Left hindlimb (tissue), 1 donor: ENCODE measurements around the gene AFF1.
"Not testable (repeated sequence)": the region's sequence is repeated elsewhere in the genome, so short reads cannot be mapped to it uniquely, and the experiment has no call there.

Experiments
- DNase-seq: peaks from one replicate; pipeline ENCODE4 v3.0.0-alpha.2; 2018

Gene AFF1

DNA sequence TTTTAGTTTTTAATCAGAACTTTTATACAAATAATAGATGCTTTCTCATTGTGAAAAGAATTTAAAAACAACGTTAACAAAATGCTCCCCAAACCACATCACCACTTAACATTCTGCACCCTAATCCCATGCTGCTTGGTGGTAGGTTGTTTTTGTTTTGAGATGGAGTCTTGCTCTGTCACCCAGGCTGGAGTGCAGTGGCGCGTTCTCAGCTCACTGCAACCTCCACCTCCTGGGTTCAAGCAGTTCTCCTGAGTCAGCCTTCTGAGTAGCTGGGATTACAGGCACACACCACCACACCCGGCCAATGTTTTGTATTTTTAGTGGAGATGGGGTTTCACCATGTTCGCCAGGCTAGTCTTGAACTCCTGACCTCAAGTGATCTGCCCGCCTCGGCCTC, 102.4 kb downstream of the AFF1 start:
- DNase-seq, result not testable (repeated sequence)

DNA sequence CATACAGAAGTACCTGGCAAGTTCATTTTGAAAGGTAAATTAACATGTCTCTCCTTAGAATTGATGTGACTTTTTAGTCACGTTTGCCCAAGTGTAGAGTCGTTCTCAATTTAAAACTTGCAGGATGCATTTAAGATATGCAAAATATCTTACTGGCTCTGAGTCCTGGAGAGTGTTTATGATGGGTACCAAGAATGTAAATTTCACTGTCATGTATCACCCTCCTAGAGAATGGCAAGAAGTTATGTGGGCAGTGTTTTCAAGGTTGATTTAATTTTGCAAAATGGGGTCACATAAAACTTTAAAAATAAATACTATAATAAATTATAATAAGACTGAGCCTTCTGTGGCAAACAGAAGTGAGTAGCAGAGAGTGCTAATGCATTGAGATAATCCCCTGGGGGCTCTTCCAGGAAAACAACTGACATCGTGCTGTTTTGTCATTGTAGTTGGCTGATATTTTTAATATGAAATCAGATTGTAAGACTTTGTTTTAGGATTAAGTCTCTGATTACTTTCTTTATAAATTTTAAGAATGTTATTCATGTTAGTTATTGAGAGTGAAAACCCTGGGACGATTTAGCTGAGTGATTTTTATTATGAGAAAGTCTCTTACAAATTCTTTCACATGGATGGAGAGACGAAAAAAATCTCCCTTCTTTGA, 103.0 kb downstream of the AFF1 start:
- no peak for DNase-seq

DNA sequence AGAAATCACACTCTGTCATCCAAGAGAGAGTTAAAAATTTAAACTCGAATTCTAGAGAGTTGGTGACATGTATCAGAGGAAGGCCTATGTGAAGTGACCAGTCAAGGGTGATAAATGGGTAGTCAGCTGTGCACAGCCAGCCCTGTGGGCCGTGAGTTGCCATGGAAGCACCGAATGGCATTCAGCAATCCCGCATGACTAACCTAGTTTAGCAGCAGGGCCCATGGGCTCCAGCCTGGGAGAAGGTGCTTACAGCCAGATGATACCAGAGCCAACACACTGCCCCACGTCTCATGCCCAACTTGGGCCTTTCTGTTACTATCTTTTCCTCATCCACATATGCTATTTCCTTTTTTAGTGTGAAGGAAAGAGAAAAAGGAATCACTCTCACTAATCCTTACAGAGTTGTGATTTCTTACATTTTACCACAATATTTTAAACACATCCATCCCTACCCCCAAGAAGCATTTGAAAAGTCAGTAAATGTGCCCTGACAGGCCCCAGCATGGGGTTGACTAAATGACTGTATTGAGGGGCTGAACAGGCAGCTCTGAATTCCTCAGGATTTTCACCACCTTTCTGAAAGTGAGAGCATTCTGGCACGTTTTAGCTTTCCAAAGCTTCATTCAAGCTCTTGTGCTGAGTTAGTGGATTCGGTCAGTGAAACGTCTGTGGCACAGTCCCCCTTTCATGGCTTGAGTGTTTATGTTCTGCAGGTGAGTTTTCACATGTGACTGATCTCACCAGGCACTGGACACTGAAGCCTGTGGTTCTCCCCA, 104.2 kb downstream of the AFF1 start:
- no peak for DNase-seq

DNA sequence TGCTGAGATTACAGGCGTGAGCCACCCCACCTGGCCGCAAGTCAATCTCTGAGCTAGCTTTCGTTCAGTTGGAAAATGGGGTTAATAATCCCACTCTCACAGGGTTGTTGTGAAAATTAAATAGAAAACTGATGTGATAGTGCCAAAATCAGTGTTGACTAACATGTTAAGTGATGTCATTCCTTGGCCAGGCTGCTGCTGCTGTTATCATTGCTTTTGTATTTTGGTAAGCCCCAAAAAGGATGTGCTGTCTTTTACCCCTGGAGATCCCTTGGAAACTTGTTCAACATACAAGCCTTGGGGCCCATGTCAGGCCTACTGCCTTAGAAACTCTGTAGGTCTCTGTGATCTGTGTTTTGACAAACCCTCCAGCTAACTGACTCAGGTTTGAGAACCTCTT, 106.3 kb downstream of the AFF1 start:
- no peak for DNase-seq

DNA sequence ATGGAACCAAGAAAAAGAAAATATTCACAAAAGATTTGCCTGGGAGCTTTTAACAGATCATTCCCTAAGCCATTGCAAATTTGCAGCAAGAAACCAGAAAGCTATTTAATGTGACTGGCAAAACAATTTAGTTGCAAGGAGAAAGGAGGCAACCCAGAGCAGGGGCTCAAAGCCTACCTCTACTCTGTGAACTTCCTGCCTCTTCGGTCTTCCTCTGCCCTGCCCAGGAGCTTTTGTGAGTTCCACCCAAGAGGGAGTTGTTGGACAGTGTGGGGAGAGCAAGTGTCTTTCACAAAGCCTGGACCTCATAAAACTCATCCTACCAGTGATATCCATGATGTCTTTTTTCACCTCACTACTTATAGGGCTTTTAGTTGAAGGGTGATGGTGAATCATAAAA, 107.4 kb downstream of the AFF1 start:
- DNase-seq, result no peak

DNA sequence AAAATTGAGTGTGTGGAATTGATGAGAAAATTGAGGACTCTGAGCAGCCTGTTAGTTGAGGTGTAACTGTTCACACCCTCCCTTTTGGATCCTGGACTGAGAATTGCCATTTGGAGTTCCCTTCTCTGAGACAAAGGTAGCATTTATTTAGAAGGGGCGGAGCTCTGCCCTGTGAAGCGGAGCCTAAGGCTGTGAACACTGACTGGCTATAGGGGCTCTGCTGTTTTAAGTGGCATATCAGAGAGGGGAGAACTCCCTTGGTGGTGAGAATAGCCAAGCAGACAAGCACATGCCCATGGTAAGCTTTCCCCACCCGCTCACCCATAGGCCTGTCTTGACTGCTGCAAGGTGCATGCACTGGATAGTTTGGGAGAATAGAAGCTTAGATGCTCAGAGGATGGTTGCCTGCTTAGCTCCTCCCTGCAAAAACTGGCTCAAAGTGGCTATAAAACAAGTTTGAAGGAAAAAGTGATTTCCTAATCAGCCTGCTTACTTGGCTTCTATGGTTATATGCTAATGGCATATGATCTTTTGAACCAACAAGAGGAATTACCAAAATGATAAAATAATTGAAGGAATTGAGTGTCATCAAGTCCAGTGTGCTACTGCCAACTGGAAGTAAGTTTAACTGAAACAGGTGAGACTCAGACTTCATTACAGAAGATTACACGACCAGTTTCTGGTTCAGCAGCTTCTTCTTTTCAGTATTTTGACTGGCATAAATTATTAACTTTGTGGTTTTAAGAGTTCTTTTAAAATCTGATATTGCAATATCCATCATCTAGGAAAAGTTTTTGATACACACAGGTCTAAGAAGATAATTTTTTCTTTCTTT, 108.4 kb downstream of the AFF1 start:
- DNase-seq, result no peak

DNA sequence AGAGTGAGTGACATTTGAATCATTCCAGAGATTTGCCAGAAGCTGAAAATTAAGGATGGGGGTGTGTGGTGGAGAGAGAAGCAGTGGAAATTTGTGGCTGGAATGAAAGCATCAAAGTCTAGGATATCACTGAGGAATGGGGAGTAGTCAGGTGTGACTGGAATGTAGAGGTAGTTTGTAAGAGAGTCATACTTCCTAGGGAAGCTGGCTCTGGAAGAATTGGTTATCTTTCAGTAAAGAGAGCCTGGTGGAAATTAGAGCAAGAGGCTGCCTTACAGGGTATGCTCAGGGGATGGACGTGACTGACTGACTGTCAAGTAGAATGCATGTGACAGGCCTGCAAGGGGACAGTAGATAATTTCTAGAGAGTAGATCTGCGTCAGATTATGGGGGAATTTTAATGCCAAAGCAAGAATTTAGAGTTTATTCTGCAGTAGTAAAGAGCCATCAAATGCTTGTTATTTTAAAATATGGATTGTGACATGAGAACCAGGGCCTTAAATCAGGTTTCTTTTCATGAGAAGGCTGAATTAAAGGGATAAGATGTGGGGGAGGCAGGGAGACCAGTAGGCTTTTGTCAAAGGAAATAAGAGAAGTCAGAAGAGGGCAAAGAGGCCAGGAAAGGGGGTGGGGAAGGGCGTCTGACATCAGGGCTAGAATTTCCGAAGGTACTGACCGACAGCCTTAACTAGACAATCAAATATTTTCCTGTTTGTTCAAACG, 109.9 kb downstream of the AFF1 start:
- no peak for DNase-seq

DNA sequence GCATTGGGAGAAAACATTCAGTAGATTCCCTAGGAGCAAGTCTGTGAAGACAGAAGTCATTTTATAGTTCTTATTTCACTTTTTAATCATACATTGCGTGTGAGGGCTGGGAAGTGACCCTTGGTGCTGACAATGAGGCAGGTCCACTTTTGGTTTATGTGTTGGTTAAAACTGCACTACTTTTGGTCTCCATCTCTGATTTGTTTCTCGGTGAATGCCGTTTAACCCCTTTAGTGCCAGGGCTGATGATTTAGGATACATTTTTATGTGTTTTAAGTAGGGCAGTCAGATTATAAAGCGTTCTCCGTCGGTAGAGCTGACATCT, 110.4 kb downstream of the AFF1 start:
- no peak for DNase-seq

DNA sequence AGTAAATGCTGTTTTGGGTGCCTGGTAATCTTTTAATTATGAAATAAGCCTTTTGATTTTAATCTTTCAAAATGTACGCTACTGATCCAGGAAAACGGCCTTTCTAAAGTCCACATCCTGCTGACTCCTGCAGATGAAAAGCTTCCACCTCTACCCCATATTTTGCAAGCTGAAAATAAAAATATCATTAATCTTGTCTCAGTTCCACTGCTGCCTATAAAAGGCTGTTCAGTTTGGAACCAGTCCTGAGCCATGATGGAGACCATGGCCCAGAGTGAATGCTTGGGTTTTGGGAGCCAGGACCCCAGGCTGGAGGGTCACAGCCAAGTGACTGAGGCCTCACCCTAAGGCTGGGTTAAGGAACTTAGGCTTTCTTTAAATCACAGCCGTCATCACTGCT, 110.8 kb downstream of the AFF1 start:
- DNase-seq, result no peak

DNA sequence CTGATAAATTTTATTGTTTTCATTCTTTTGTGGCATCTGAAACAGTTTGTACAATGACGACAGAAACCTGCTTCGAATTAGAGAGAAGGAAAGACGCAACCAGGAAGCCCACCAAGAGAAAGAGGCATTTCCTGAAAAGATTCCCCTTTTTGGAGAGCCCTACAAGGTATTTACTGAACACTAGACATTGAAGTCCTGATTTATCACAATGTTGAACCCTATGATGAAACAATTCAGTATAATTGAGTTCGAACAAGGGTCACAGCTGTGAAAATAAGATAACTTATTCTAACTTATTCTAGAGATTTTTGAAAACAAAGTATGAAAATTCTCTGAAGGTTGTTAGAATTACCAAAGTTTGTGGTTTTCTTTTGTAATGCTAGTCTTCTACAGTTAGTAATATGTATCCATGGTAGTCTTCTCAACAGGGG, 111.3 kb downstream of the AFF1 start:
- no peak for DNase-seq

DNA sequence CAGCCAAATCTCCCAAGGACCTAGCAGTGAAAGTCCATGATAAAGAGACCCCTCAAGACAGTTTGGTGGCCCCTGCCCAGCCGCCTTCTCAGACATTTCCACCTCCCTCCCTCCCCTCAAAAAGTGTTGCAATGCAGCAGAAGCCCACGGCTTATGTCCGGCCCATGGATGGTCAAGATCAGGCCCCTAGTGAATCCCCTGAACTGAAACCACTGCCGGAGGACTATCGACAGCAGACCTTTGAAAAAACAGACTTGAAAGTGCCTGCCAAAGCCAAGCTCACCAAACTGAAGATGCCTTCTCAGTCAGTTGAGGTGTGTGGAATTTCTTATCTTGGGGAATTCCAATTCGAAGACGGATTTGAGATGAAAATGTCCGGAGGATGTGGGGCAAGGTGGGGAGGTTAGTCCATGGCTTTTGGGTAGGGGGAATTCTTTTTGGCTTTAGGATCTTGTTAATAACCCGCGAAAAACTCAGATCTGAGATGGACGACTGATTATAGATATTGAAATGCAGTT, 112.5 kb downstream of the AFF1 start:
- DNase-seq, result no peak

DNA sequence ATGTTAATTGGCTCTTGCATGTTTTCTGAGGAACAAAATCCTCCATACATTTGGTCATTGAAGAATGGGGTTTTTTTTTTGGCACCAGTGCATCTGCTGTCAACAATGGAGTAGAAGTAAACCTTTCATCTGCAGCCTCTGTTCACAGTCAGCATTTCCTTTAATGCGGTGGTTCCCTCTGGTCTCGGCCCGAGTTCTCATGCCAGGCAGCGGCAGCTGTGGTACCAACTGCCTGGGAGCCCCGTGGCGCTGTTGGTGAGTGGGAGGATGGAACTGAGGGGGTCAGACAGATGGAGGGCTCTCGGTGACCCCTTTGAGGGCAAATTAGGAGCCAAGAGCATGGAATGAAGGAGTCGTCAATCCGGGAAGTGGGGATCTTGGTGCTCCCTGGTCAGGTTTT, 114.7 kb downstream of the AFF1 start:
- no peak for DNase-seq

DNA sequence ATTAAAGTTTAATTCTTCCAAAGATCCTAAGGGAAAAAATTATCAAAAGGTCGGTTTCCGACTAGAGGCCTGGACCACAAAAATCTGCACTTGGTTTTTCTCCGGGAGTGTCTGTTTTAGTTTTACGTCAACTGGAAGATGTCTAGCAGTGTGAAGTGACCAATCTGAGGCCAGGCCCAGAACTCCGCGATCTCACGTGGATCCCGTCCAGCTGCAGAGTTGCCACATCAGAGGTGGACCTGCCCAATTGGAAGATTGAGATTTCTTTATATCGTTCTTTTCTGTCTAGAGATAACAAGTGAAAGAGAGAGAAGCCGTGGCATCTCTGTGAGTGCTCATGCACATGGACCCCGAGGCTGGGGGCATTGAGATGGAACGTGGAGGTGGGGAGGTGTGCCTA, 115.8 kb downstream of the AFF1 start:
- DNase-seq, result no peak

DNA sequence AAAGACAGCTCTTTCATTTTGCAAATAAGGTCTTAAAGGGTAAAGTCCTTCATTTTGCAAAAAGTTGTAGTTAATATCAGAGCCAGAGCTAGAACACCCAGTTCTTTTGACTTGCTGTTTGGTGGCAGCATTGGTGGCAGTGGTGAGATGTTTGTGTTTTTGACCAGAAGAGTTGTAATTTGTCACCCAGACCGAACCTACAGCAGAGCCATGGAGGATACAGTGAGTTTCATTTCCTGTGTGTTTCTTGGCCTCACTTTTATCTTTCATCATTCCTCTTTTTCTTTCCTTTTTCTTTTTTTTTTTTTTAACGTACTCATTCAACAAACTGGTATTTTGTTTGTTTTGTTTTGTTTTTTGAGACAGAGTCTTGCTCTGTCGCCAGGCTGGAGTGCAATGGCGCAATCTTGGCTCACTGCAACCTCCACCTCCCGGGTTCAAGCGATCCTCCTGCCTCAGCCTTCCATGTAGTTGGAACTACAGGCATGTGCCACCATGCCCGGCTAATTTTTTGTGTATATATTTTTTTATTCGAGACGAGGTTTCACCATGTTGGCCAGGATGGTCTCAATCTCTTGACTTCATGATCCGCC, 116.4 kb downstream of the AFF1 start:
- no peak for DNase-seq

DNA sequence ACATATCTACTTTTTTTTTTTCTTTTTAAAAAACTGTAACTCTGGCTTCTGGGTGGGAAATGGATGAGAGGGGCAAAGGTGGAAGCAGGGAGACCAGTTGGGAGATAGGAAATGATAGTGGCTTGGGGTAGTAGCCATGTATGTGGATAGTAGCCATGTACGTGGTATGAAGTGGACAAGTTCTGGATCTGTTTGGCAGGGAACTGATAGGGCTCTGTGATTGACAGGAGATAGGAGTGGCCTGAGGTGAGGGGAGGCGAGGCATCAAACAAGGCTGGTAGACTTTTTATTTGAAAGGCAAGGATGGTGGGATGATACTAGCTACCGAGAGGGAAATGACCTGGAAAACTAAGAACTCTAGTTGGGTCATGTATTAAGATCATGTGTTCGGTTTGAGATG, 117.8 kb downstream of the AFF1 start:
- DNase-seq, result no peak

DNA sequence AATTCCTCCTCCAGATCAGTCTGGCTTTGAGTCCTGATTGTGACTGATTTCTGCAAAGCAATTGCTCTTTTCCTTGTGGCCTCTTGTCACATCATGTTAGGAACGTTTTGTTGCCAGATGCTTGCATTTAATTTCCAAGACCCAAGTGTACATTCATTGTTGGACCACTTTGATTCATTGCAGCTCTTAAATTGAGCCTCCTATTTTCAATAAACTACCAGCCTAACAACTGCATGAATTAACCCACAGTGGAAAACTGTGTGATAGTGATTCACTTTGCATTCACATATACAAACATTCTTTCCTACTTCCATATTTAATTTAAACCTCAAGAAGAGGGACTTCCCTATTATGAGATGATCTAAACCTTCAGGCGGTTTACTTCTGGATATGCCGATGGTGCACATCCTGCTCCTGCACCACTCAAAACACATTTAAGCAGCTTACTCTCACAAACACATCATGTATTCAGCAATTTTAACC, 118.4 kb downstream of the AFF1 start:
- DNase-seq, result no peak

DNA sequence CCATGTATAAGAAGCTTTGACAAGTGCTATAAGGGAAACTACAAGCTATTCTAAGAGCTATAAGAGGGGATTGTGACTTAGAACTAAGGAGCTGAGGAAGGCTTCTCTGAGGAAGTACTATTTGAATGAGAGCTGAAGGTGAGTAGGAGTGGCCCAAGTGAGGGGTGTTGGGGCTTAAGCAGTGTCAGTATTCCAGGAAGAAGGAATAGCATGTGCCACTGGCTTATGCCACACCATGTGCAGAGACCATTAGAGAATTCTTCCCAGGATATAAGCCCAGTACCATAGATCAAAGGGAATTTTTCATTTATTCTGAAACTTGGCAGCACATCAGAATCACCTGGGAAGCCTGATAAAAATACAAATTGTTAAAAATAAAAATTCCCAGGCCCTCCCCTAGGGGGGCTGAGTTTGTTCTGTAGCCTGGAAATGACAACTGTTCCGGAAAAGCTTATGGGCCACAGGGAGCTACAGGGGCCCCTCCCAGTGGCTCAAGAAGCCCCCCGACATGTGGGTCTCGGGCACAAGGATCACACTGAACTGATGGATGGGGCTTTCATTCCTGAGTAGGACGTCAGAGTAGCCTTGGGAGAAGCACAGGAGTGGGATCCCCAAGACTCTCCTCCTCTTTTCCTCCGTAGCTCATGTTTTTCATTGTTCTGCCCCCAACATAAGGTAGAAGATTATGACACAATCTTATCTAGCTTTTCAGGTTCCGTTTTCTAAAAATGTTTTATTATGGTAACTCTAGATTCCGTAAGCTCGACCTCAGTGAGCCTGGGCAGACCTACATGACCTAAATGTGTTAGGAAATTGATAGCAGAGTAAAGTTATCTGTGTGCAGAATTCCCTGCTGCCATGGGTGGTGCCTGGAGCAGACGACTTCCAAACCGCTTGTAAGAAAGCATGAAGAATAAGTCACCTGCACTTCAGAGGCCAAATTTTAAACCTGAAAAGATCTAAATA, 119.3 kb downstream of the AFF1 start:
- no peak for DNase-seq

DNA sequence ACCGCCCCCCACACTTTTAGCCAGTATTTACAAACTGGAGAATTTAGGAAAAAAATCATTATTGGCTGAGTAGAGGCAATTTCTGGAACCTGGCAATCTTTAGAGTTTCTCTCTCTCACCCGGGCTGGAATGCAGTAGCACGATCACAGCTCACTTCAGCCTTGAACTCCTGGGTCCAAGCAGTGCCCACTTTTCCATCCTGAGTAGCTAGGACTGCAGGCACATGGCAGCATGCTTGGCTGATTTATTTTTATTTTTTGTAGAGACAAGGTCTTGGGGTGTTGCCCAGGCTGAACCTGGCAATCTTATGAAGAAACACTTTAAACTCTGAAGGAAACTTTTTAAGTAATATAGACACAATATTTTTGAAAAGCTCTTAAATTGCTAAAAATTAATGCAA, 120.1 kb downstream of the AFF1 start:
- DNase-seq, result no peak

DNA sequence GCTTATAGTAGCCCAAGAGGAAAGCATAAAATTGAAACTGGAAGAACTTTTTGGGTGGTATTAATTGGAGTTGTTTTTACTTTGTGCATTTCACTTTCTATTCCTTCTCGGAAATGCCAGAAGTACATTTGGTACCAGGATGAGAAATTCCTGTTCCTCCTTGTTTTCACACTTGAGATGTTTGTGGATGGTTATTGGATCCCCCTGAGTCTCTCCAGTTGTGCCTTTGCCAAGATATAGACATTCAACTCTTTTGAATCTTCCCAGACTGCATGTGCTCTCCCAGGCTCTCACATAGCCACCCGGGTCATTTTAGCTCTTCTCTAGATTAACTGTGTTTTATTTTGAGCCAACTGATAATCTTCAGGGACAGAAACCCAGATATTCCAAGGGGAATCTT, 120.5 kb downstream of the AFF1 start:
- no peak for DNase-seq

DNA sequence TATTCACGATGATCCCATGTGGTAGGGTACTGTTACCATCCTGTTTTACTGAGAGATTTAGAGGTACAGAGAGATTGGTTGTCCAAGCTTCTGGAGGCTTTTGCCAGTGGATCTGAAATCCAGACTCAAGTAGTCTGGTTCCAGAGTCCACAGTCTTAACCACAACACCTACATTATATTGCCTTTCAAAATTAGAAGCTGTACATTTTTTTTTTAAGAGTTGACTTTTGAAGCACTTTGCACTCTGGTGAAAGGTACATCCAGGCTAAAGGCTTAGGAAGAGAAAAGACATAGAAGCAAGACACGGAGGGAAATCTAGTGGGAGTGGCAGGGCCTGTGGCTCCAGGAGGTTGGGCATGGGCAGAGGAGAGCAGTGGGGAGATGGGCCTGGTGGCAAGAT, 122.1 kb downstream of the AFF1 start:
- DNase-seq, result no peak

DNA sequence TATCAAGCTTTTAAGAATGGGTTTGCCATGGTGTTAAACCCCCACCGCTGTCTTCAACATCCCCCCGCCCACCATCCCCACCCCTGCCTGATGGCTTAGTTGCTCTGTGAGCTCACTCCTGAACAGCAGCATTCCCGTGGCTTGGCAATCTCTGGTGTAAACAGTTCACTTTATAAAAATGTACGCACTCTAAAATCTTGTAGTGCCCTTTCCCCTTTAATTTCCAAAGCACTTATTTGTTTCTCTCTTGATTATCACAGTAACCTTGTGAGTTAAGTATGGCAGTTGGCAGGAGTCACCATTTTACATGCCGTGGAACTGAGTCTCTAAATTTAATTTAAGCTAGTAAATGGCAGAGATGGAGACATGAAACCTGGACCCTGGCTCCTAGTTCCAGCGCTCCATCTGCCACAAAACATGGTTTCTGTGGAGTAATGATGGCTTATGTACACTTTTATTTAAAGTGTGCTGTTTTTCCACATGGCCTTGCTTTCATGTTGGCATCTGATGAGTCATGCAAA, 123.1 kb downstream of the AFF1 start:
- DNase-seq, result no peak
